NCI-H460 (cell line): ENCODE results near the gene IL1RL2. TPM values are rescaled to one million over a fixed set of nuclear protein-coding genes. Genes with fewer than 3 reads are reported as not detected.
A peak's percentile ranks its signal among the peaks of the same experiment; 100 is the strongest.

Experiments used
- DNase-seq: peaks from one replicate; pipeline ENCODE4 v3.0.0-alpha.2; 2016; ENCODE audit warnings: low read depth; ENCODE audit errors: extremely low read depth
- total RNA-seq: library from RNA; depleted of rRNA; stranded (reverse); fragments of >200 nt; shearing (Covaris generic); gene quantifications from 2 replicates; pipeline ENCODE4 v1.2.3, GENCODE V29; 2014

The IL1RL2 gene
- total RNA-seq, 1 experiment from 2014 or later: not detected

GRCh38 chr2:102155703-102156515, 30.9 kb upstream of the IL1RL2 start:
- DNase-seq: no peak

- DNase-seq: no peak
Observed at GRCh38 chr2:102158011-102158755, 28.6 kb upstream of the IL1RL2 start.

GRCh38 chr2:102159295-102159694, 27.5 kb upstream of the IL1RL2 start:
- DNase-seq: no peak

GRCh38 chr2:102166189-102166845, 20.5 kb upstream of the IL1RL2 start:
- peak; percentile 33 for DNase-seq

DNA sequence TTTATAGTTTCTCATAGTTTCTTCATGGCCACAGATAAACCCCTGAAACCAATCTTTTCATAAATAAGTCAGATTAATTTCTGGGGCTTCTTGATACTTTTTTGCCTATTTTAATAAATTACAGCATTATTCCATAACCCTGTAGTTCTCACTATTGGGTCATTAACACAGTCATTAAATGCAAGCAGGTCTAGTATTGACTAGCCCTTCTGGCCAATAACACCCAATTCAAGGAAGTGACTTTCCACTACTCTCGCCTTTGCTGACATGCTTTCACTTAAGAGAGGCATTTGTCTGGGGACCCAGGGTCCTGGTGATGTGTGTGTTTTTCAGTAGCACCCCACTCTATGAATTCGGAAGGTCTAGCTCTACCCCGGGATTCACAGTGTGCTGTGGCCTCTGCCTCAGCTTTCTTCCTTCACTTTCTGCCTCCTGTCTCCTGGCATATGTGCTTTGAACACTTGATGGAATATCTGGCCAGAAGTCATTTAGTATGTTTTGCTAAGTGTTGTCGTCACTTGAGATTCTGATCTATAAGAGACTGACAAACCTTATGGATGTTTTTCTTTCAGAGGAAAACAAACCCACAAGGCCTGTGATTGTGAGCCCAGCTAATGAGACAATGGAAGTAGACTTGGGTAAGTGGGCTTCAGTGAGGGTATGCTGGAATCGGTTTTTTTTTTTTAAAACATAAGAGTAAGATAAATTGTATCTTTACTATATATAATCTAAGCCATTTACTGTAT, 18.6 kb upstream of the IL1RL2 start:
- no peak for DNase-seq

- no peak for DNase-seq
Observed at GRCh38 chr2:102171946-102172345, 14.9 kb upstream of the IL1RL2 start.

DNA sequence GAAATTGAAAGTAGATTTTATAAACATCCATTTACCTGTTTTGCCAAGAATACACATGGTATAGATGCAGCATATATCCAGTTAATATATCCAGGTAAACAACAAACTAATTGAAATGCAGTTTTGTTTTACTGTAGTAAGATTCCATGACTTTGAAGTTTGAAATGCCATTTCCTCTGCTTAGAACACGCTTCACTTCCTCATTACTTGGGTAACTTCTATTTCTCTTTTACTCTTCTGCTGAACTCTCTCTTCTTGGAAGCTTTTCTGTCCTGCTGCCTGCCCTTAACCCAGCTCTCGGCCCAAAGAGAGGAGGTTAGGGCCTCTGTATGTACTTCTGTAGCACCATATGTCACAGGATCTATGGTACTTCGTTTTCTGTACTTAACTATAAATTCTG, 14.1 kb upstream of the IL1RL2 start:
- no peak for DNase-seq

GRCh38 chr2:102176172-102176571, 10.7 kb upstream of the IL1RL2 start:
- no peak for DNase-seq

DNA sequence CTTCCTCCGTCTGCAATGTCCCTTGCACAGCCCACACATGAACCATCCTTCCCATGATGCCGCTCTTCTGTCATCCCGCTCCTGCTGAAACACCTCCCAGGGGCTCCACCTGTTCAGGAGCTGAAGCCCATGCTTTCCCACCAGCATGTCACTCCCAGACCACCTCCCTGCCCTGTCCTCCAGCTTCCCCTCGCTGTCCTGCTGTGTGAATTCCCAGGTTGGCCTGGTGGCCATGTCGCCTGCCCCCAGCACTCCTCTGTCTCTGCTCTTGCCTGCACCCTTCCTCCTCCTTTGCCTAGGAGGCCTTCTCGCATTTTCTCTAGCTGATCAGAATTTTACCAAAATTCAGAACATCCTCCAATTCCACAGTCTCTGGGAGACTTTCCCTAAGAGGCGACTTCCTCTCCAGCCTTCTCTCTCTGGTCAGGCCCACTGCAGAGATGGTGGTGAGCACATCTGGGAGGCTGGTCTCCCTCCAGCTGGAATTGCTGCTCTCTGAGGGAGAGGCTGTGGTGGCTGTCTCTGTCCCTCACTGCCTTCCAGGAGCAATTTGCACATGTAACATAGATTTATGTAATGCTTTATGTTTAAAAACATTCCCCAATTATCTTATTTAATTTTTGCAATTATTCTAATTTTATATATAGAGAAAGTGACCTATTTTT, 8.9 kb upstream of the IL1RL2 start:
- DNase-seq: no peak

DNA sequence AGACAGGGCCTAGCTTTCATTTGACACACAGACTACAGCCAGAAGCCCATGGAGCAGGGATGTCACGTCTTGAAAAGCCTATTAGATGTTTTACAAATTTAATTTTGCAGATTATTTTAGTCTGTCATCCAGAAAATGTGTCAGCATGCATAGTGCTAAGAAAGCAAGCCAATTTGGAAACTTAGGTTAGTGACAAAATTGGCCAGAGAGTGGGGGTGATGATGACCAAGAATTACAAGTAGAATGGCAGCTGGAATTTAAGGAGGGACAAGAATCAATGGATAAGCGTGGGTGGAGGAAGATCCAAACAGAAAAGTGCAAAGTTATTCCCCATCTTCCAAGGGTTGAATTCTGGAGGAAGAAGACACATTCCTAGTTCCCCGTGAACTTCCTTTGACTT, 7.8 kb upstream of the IL1RL2 start:
- DNase-seq: no peak

DNA sequence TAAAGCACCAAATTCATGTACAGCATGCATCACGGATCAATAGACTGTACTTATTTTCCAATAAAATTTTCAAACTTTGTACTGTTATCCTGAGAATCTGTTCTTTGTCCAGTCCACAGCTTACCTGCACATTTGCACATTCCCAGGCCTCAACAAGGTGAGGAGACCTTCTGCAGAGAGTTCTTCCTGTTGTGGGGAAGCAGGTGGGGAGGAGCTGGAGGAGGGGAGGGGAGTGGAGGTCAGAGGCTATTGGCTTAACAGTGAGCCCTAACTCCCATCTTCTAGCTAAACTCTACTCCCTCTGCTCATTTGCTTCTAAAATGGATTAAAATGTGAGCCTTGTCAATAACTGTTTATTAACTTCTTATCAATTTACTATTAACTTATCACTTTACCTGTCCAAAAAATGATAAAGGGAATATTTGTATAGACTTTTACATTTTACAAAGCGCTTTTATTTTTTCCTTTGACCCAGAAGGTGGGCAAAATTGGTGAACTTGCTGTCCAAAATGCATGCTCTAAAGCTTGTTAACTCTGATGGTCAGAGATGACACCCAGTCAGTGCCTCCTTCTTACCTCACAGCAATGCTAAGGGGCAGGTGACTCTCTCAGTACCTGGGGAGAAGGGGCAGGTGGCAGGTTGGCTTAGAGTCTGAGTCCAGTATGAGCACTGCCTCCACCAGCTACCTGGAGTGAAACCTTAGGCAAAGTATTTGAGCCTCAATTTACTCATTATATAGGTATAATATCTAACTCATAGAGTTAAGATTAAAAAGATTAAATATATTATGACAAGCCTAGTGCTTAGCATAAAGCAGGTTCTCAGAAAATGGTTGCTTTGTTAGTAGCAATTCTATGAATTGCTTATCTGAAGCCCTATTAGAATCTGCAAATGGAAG, 6.8 kb upstream of the IL1RL2 start:
- DNase-seq: no peak

DNA sequence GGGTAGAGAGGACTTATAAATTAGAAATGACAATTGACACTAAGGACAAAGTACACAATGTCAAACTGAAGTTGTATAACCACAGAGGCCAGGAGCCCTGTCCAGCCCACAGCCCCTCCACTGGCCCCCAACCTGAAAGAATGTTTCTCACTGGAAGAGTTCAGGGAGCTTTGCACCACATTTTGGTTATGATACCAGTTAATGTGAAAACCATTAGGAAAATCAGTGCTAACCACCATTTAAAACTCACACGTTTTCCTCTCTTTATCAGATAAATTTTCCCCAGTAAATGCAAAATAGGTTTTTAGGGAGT, 6.2 kb upstream of the IL1RL2 start:
- no peak for DNase-seq

DNA sequence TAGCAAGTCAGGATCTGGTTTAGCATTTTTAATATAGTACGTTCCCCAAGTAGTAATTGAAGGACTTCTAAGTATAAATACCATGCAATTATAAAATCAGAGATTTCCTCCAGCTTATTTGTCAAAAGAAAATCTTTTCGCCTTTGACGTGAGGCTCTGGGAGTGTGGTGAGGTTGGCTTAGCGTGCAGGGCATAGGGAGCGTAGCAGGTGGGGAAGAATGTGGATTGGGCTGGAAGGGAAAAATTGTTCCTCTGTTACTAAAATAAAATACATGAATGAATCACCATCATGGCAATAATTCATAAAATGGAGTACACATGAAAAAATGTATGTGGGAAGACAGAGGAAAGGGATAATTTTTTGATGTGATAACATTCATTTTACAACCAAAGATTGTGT, 5.4 kb upstream of the IL1RL2 start:
- DNase-seq: no peak

GRCh38 chr2:102181919-102182635, 4.7 kb upstream of the IL1RL2 start:
- no peak for DNase-seq

DNA sequence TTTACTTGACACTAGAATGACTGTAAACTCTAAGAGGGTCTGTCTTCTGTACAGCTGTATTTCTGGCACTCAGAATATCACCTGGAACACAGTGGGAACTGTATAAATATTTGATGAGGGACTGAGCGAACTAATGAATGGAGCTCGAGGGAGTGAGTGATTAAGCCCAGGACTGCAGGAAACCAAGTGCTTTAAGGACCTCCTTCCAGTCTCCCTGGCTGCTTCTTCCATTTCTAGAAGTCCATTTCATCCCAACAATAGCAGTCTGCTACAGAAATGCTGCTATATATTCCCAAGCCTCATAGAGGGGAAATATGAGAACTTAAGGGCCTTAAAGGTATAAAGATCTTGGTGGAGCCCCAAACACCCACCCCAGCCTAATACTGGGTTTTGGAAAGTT, 2.8 kb upstream of the IL1RL2 start:
- DNase-seq: no peak

DNA sequence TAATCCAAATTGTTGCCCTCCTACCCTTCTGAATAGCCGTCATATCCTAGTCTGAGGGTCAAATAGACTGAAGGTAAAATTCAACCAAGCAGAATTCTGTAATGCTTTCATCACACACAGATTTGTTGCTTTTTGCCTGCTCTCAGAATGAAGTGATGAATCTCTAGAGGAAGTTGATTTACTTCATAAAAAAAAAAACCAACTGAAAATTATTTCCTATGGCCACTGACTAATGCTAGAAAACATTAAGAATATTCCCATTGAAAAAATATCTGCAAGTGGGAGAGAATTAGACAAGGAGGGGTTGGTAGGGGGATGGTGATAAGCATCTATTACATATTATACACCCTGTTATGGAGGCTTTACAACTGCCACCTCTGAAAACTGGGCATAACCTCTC, 2.3 kb upstream of the IL1RL2 start:
- no peak for DNase-seq

- DNase-seq: no peak
Observed at GRCh38 chr2:102185347-102185746, 1.5 kb upstream of the IL1RL2 start.

DNA sequence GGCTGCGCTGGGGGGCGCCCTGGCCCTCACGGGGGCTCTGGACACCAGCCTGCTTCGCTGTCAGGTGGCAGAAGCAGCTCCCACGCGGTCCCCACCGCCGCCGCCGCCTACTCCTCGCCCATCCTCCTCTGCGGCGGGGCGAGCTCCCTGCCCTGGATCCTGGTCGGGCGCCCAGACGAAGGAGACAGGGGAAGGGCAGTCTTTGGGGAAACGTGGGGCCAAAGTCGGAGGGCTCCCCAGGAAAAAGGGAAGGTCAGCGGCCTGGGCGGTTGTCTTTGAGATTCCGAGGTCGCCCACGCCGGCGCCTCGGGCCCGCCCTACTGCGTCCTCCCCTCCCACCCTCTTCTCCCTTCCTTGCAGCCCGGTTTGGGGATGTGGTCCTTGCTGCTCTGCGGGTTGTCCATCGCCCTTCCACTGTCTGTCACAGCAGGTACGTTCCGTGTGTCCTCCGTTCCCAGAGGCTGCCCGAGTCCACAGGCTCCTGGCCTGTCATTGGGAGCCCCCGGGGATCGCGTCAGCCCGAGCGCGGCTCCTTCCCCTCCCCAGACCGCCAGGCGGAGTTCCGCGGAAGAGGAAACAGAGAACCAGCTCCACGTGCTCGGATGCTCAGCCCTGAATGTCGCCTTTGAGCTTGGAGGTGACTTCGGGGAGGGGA, 800 bp downstream of the IL1RL2 start:
- no peak for DNase-seq
